ENCODE results near the gene IGLL1. TPM values are rescaled to one million over a fixed set of nuclear protein-coding genes. Genes with fewer than 3 reads are reported as not detected.
"Not testable (repeated sequence)": the region's sequence is repeated elsewhere in the genome, so short reads cannot be mapped to it uniquely, and the experiment has no call there.

IGLL1 gene
- total RNA-seq (2014; rRNA removed; shearing (Covaris generic); ENCODE audit: low replicate concordance) = not detected in 2 replicates

GRCh38 chr22:23579870-23580575 lies at the start of gene IGLL1:
Gene IGLL1 (minus strand): TSS chr22:23580290. CDS start chr22:23580190, 100 bp downstream.
- no peak for DNase-seq (ENCODE audit: low read depth)
- in situ Hi-C loops (cut with HindIII; ENCODE audit: low pct_unique_long_range_greater_than_20kb, low sequenced_read_pairs) = no loop called here

- in situ Hi-C loops (cut with HindIII; ENCODE audit: low pct_unique_long_range_greater_than_20kb, low sequenced_read_pairs); DNase-seq (ENCODE audit: low read depth): not testable (repeated sequence)
Observed at GRCh38 chr22:23628056-23628743, 48.1 kb upstream of the IGLL1 start.

- in situ Hi-C loops (cut with HindIII; ENCODE audit: low pct_unique_long_range_greater_than_20kb, low sequenced_read_pairs); DNase-seq (ENCODE audit: low read depth): not testable (repeated sequence)
Observed at GRCh38 chr22:23627401-23628055, 47.4 kb upstream of the IGLL1 start.

- DNase-seq (ENCODE audit: low read depth) = no peak
- in situ Hi-C loops (cut with HindIII; ENCODE audit: low pct_unique_long_range_greater_than_20kb, low sequenced_read_pairs) = no loop called here
Observed at GRCh38 chr22:23626286-23626975, 46.3 kb upstream of the IGLL1 start.

GRCh38 chr22:23622634-23623033 lies 42.5 kb upstream of the IGLL1 start:
- DNase-seq (ENCODE audit: low read depth) = no peak
- in situ Hi-C loops (cut with HindIII; ENCODE audit: low pct_unique_long_range_greater_than_20kb, low sequenced_read_pairs) = no loop called here

GRCh38 chr22:23621916-23622315 lies 41.8 kb upstream of the IGLL1 start:
- DNase-seq (ENCODE audit: low read depth); in situ Hi-C loops (cut with HindIII; ENCODE audit: low pct_unique_long_range_greater_than_20kb, low sequenced_read_pairs): not testable (repeated sequence)

- no peak for DNase-seq (ENCODE audit: low read depth)
- in situ Hi-C loops (cut with HindIII; ENCODE audit: low pct_unique_long_range_greater_than_20kb, low sequenced_read_pairs) = no loop called here
Observed at GRCh38 chr22:23621082-23621780, 41.1 kb upstream of the IGLL1 start.

GRCh38 chr22:23613193-23613972 lies 33.3 kb upstream of the IGLL1 start:
- DNase-seq (ENCODE audit: low read depth) = no peak
- in situ Hi-C loops (cut with HindIII; ENCODE audit: low pct_unique_long_range_greater_than_20kb, low sequenced_read_pairs) = no loop called here

- DNase-seq (ENCODE audit: low read depth) = no peak
- in situ Hi-C loops (cut with HindIII; ENCODE audit: low pct_unique_long_range_greater_than_20kb, low sequenced_read_pairs) = no loop called here
Observed at GRCh38 chr22:23609983-23610781, 30.1 kb upstream of the IGLL1 start.

GRCh38 chr22:23608583-23608982 lies 28.5 kb upstream of the IGLL1 start:
- peak; percentile 14 for DNase-seq (ENCODE audit: low read depth)
- in situ Hi-C loops (cut with HindIII; ENCODE audit: low pct_unique_long_range_greater_than_20kb, low sequenced_read_pairs) = no loop called here

GRCh38 chr22:23606204-23607131 lies 26.4 kb upstream of the IGLL1 start:
- in situ Hi-C loops (cut with HindIII; ENCODE audit: low pct_unique_long_range_greater_than_20kb, low sequenced_read_pairs) = no loop called here

GRCh38 chr22:23604939-23605712 lies 25.0 kb upstream of the IGLL1 start:
- DNase-seq (ENCODE audit: low read depth) = no peak
- in situ Hi-C loops (cut with HindIII; ENCODE audit: low pct_unique_long_range_greater_than_20kb, low sequenced_read_pairs) = no loop called here

More at GRCh38 chr22:23606204-23607131, 26.4 kb upstream of the IGLL1 start:
- no peak for DNase-seq (ENCODE audit: low read depth)

- DNase-seq (ENCODE audit: low read depth) = no peak
- in situ Hi-C loops (cut with HindIII; ENCODE audit: low pct_unique_long_range_greater_than_20kb, low sequenced_read_pairs) = no loop called here
Observed at GRCh38 chr22:23603266-23603665, 23.2 kb upstream of the IGLL1 start.

GRCh38 chr22:23598805-23599518 lies 18.9 kb upstream of the IGLL1 start:
- in situ Hi-C loops (cut with HindIII; ENCODE audit: low pct_unique_long_range_greater_than_20kb, low sequenced_read_pairs) = no loop called here
- no peak for DNase-seq (ENCODE audit: low read depth)
